Calu3 (cell line): Measurements from ENCODE around the gene MYB. TPM values are rescaled to one million over a fixed set of nuclear protein-coding genes. Genes with fewer than 3 reads are reported as not detected.
"Not testable (repeated sequence)": the region's sequence is repeated elsewhere in the genome, so short reads cannot be mapped to it uniquely, and the experiment has no call there.

Source experiments
- BruUV-seq: library from RNA; stranded (reverse); fragments of 400-500 nt; replicated peaks from 2 replicates; lab custom pipeline; 2021; lab: Mats Ljungman, UMichigan
- CTCF ChIA-PET: fragments of 300-600 bp; sonication (Branson Sonifier 250); formaldehyde crosslinking; loops from one replicate; lab custom pipeline; 2022; ENCODE audit warnings: antibody characterized with exemption; lab: Charles Lee
- DNase-seq: peaks from one replicate; pipeline ENCODE4 v3.0.0; 2022
- H3K27ac Mint-ChIP-seq: one replicate; pipeline ENCODE4 v1.8.0; 2022; ENCODE audit warnings: mixed read lengths; ENCODE audit not compliant: unreplicated experiment
- H3K27me3 Mint-ChIP-seq: one replicate; pipeline ENCODE4 v1.8.0; 2022; ENCODE audit warnings: mixed read lengths; ENCODE audit not compliant: unreplicated experiment
- H3K36me3 Mint-ChIP-seq: one replicate; pipeline ENCODE4 v1.8.0; 2022; ENCODE audit warnings: mild to moderate bottlenecking, moderate library complexity, mixed read lengths; ENCODE audit not compliant: insufficient read depth, unreplicated experiment
- H3K4me1 Mint-ChIP-seq: one replicate; pipeline ENCODE4 v1.8.0; 2022; ENCODE audit warnings: mild to moderate bottlenecking, low read depth, mixed read lengths; ENCODE audit not compliant: unreplicated experiment
- H3K4me3 Mint-ChIP-seq: one replicate; pipeline ENCODE4 v1.8.0; 2022; ENCODE audit warnings: mild to moderate bottlenecking, low read depth, moderate library complexity, mixed read lengths; ENCODE audit not compliant: unreplicated experiment
- H3K9me3 Mint-ChIP-seq: one replicate; pipeline ENCODE4 v1.8.0; 2022; ENCODE audit warnings: low read depth, mixed read lengths; ENCODE audit not compliant: unreplicated experiment
- intact Hi-C: fragments of 100-400 bp; cut with micrococcal nuclease; formaldehyde crosslinking; loops from one replicate; pipeline ENCODE4 v1.10.0; 2022; ENCODE audit not compliant: unreplicated experiment
- total RNA-seq: library from RNA; stranded (reverse); gene quantifications from 2 replicates; pipeline ENCODE4 v1.2.3, GENCODE V29; 2022
- TF ChIP-seq, protein P1 (sequence below): fragments of 200-600 bp; IDR thresholded peaks from one replicate; pipeline ENCODE4 v1.8.0; 2022; ENCODE audit warnings: antibody characterized with exemption; ENCODE audit not compliant: unreplicated experiment

The MYB gene
- total RNA-seq, 1 experiment from 2014 or later, result 3.1 TPM

DNA sequence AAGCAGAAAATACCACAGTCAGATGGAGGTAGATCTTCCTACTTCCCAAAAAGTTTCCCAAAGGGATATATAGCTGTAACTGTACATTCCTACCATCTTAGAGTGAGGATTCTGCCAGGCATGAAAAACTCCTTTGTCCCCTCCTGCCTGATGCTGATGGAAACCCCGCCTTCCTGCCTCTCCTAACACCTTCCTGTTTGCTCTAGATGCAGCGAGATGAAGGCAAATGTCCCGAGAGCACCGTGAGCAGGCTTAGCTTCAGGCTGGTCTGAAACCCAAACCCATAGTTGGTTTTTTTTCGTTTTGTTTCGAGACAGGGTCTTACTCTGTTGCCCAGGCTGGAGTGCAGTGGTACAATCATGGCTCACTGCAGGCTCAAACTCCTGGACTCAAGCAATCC is 55.6 kb downstream of the MYB start:
- Mint-ChIP-seq H3K27ac (no peak overlapping the region), H3K4me3 (no peak overlapping the region), H3K36me3 (no peaks in the 10 kb centered on the region), H3K27me3 (no peaks in the 10 kb centered on the region), H3K4me1 (no peaks in the 10 kb centered on the region), H3K9me3 (no peaks in the 10 kb centered on the region)
- no TSS peak for BruUV-seq
- TF ChIP-seq, protein P1, sequence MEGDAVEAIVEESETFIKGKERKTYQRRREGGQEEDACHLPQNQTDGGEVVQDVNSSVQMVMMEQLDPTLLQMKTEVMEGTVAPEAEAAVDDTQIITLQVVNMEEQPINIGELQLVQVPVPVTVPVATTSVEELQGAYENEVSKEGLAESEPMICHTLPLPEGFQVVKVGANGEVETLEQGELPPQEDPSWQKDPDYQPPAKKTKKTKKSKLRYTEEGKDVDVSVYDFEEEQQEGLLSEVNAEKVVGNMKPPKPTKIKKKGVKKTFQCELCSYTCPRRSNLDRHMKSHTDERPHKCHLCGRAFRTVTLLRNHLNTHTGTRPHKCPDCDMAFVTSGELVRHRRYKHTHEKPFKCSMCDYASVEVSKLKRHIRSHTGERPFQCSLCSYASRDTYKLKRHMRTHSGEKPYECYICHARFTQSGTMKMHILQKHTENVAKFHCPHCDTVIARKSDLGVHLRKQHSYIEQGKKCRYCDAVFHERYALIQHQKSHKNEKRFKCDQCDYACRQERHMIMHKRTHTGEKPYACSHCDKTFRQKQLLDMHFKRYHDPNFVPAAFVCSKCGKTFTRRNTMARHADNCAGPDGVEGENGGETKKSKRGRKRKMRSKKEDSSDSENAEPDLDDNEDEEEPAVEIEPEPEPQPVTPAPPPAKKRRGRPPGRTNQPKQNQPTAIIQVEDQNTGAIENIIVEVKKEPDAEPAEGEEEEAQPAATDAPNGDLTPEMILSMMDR, result no peak
- intact Hi-C loops, result no loop called here
- CTCF ChIA-PET, result no interaction called here
- DNase-seq, result no peak

- no peak for DNase-seq
- no peak overlapping the region for H3K27ac Mint-ChIP-seq
- no peak overlapping the region for H3K4me3 Mint-ChIP-seq
- no peaks in the 10 kb centered on the region for H3K36me3 Mint-ChIP-seq
- no peaks in the 10 kb centered on the region for H3K27me3 Mint-ChIP-seq
- CTCF ChIA-PET, result no interaction called here
- intact Hi-C loops, result no loop called here
- H3K9me3 Mint-ChIP-seq, result no peaks in the 10 kb centered on the region
- BruUV-seq, result no TSS peak
- no peaks in the 10 kb centered on the region for H3K4me1 Mint-ChIP-seq
- TF ChIP-seq, protein P1, result no peak
These were observed 59.6 kb downstream of the MYB start for GRCh38 chr6:135240711-135241110.

DNA sequence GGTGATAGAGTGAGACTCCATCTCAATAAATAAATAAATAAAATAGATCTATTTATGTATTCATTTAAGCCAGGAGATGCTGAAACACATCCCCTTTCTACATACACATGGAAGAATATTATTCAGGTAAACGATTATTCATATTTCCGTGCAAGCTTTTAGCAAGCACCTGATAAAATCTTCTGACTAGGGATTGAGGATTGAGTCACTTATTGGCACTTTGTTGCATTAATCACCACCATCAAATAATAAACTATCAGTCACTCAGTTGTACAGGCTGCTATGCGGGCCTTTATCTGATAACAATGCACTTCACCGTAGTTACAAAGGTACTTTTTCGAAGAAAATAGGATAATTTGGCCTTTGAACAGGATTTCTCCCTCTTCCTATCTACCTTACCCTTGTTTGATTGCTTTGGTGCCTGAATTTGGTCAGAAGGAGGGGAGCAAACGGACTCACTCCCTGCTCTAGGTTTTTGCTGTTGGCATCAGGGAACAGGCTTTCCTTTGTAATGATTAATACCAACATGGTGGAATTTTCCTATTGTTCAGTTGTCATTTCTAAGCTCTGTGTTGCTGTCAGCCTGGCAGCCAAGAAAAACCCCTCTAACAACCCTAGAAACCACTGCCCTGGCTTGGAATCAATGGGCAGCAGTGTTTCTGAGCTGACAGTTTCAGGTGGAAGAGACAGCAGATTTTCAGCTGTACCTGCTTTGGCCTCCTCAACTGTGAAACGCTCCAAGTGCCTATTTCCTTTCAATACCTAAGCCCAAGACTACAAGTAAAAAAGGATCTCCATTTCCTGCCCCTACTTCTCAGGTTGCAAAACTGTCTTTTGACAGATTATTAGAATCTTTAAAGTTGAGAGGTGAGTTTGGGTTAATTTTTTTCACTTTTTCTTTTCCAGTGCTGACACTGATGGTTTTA is 63.0 kb downstream of the MYB start:
- Mint-ChIP-seq H3K27ac (no peak overlapping the region), H3K36me3 (no peaks in the 10 kb centered on the region), H3K27me3 (no peaks in the 10 kb centered on the region), H3K9me3 (no peaks in the 10 kb centered on the region), H3K4me3 (no peak overlapping the region), H3K4me1 (no peaks in the 10 kb centered on the region)
- no TSS peak for BruUV-seq
- TF ChIP-seq, protein P1, result no peak
- intact Hi-C loops, result no loop called here
- CTCF ChIA-PET, result interaction anchor here (0.6 kb wide), 1 partner anchor 100 kb away, joined by 7 read pairs; no protein-coding TSS in a partner anchor
- no peak for DNase-seq

DNA sequence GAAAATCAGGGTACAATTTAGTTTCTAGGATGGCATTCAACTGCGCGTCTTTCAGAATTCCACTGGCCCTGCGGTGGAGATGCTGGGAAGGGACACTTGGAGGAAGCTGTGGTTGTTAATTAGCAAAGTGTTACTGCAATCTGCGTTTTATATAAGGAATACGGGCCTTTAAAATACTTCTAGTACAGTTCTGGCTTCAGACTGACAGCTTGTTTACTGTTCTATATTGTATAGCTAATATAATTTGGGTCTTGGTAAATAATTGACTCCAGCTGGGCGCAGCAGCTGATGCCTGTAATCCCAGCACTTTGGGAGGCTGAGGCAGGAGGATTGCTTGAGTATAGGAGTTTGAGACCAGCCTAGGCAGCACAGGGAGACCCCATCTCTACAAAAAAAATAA is 63.7 kb downstream of the MYB start:
- TF ChIP-seq, protein P1, result no peak
- Mint-ChIP-seq H3K27ac (no peak overlapping the region), H3K36me3 (no peaks in the 10 kb centered on the region), H3K4me1 (no peaks in the 10 kb centered on the region), H3K27me3 (no peaks in the 10 kb centered on the region), H3K9me3 (no peaks in the 10 kb centered on the region), H3K4me3 (no peak overlapping the region)
- DNase-seq, result no peak
- intact Hi-C loops, result no loop called here
- BruUV-seq, result no TSS peak
- CTCF ChIA-PET, result interaction anchor here (0.6 kb wide), 1 partner anchor 100 kb away, joined by 7 read pairs; no protein-coding TSS in a partner anchor

GRCh38 chr6:135246412-135247012 is 65.4 kb downstream of the MYB start:
- H3K27me3 Mint-ChIP-seq, H3K36me3 Mint-ChIP-seq, H3K9me3 Mint-ChIP-seq, H3K4me3 Mint-ChIP-seq, DNase-seq, H3K27ac Mint-ChIP-seq, CTCF ChIA-PET, BruUV-seq, intact Hi-C loops, H3K4me1 Mint-ChIP-seq: not testable (repeated sequence)
